Cerebellar cortex (tissue), 1 donor: Measurements from ENCODE around the gene IPO9.
"Not testable (repeated sequence)": the region's sequence is repeated elsewhere in the genome, so short reads cannot be mapped to it uniquely, and the experiment has no call there.

Experiments
- DNase-seq: peaks from one replicate; pipeline ENCODE4 v3.0.0-alpha.2; 2015; ENCODE audit warnings: low spot score

The IPO9 gene

GRCh38 chr1:201888282-201889089 is 59.5 kb downstream of the IPO9 start, which contains the start of gene SHISA4:
Gene SHISA4, plus strand, starts transcription at chr1:201888898. Its CDS starts 97 bp downstream, at chr1:201888995.
- DNase-seq: peak; percentile 88

GRCh38 chr1:201889090-201889968 is 60.4 kb downstream of the IPO9 start:
- DNase-seq: peak; percentile 57

DNA sequence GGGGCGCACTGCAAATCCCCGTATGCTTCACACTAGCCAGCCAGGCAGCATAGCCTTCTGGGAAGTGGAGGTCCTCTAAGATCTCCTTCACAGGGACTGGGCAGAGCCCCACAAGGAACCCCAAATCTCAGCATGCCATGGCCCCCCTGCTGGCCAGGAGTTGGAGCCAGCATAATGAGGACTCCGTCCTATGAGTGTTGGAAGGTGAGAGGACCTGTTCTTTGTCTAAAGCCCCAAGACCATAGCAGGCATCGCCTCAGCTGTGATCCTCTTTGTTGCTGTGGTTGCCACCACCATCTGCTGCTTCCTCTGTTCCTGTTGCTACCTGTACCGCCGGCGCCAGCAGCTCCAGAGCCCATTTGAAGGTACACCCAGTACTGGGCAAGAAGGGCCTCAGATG is 61.3 kb downstream of the IPO9 start:
- peak; percentile 82 for DNase-seq

- DNase-seq: no peak
Observed at GRCh38 chr1:201890806-201891450, 62.0 kb downstream of the IPO9 start.

DNA sequence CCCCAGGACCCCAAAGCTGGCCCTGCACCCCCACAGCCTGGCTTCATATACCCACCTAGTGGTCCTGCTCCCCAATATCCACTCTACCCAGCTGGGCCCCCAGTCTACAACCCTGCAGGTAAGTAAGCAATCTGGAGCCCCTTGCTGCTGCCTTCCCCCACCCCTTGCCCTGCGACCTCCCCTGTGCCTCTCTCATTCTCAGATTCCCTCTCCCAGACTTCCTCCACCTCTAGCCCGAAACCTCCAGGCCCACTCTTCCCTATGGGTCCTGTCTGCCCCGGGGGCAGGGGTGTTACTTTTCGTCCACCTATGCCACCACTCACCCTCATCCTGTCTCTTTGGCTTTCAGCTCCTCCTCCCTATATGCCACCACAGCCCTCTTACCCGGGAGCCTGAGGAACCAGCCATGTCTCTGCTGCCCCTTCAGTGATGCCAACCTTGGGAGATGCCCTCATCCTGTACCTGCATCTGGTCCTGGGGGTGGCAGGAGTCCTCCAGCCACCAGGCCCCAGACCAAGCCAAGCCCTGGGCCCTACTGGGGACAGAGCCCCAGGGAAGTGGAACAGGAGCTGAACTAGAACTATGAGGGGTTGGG is 62.6 kb downstream of the IPO9 start:
- no peak for DNase-seq

DNA sequence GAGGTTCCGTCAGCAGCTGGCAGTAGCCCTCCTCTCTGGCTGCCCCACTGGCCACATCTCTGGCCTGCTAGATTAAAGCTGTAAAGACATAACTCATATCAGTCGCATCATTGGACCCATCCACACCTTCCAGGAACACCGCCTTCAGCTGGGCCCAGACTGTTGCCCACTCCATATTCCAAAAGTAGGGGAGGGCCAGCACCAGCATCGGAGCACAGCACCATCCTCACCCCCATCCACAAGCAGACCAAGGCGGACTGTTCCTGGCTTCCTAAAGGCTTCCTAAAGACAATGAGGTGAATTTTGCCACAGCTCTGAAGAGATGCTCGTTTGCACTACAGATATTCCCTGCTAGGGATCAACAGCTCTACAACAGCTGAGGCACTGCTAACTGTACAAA is 63.3 kb downstream of the IPO9 start:
- DNase-seq: no peak

DNA sequence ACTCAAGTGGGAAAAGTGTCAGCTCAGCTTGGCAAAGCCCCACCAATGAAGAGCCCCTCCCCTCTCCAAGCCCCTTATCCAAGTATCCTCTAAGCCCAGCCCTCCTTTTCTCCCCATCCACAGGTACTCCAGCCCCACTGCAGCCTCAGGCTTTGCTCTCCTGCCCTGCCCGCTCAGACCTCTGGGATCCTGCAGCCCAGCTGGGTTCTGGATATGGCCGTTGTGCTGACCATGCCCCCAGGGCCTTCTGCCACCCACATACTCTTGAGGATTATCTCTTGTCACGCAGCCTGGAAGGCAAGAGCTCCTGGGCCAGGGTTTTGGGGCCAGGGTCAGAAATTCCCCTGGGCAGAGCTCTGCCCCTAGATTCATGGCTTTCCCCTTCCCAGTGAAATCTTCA is 64.5 kb downstream of the IPO9 start:
- no peak for DNase-seq

DNA sequence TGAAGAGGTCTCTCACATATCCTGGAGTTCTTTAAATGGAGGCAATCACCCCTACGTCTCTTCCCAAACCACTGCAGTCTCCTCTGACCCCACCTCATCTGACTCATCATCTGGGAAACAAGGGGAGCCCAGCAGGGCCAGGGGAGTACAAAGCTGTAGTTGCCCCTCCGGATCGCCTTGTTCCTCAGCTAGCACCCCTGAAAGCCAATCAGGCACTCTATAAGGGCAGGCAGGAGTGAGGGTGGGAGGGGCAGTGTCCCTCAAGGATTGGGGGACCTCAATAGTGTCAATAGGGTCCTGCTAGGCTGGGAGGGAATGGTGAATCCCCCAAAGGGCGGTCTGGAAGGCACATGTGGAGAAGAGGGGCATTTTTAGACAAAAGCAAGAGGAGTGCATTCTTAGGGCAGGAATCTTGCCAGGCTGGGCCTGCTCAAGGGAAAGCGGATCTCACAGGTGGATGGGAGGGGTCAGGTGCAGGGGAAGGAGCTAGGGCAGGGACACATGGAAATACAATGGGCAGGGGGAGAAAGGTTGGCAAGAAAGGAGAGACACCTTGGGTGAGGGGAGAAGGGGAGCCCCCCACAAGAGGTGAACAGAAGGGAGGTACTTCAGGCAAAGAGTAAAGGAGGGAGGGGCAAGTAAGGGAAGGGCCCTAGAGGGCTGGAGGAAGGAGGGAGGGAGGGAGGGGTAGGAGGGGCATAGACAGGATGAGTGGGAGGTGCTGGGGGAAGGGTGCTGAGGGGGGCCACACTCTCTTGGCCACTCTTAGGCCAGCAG is 65.6 kb downstream of the IPO9 start:
- no peak for DNase-seq

DNA sequence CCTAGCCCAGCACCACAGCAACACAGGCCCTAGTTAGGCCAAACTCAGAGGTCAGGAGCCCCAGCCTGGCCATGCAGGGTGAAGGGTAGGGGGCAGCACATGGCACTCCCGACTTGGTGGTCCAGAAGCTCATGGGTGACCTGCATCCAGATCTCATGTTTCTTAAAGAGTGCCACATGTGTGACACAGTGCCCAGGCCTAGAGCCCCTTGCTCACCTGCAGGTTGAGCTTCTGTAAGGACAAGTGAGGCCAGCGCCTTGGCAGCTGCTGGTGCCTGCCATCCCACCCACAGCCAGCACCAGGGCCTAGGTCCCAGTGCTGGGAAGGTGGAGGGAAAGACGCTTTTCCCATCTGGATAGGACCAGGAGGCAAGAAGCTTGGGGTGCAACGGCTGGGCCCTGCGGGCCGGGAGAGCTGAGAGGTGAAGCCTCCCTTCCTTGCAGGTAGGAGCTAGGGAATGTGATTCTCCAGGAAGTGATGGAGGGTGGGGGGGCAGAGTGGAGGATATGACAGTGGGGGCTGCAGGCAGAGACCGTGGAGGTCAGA is 66.2 kb downstream of the IPO9 start:
- DNase-seq: no peak

- peak; percentile 82 for DNase-seq
Observed at GRCh38 chr1:201895913-201896807, 67.2 kb downstream of the IPO9 start.

- no peak for DNase-seq
Observed at GRCh38 chr1:201896951-201897391, 68.0 kb downstream of the IPO9 start.

DNA sequence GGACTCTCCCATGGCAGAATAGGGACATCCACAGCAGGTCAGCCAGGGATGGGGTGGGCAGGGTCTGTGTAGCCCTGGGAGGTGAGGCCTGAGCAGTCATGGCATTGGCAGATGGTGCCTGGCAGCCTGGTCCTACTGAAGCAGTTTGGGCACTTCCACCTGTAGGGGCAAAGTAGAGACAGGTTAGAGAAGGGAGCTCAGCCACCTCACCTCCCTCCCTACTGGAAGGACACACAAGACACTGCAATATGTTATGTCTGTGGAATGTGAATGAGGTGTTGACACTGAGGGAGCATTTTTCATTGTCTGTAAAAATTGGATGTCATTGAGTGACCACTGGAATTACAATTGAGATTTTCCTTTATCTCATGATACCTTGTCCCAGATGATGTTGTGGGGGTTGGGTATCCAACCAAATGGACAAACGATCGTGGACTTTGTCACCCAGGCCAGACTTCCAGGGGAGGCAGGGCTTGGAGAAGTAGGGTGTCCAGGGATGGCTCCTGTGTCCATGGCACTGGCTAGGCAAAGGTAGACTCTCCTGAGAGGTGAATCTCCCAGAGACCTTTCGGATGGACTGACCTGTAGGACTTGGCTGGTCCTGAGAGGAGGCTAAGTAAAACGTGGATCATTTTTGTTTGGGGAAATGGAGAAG is 69.4 kb downstream of the IPO9 start:
- no peak for DNase-seq

GRCh38 chr1:201898992-201899391 is 70.0 kb downstream of the IPO9 start:
- DNase-seq: no peak

- no peak for DNase-seq
Observed at GRCh38 chr1:201899683-201900429, 70.9 kb downstream of the IPO9 start.

- DNase-seq: no peak
Observed at GRCh38 chr1:201900476-201900875, 71.5 kb downstream of the IPO9 start.

GRCh38 chr1:201901036-201901435 is 72.1 kb downstream of the IPO9 start:
- DNase-seq: not testable (repeated sequence)

GRCh38 chr1:201902198-201902597 is 73.2 kb downstream of the IPO9 start:
- no peak for DNase-seq

GRCh38 chr1:201903135-201903534 is 74.2 kb downstream of the IPO9 start:
- DNase-seq: no peak

GRCh38 chr1:201904579-201904978 is 75.6 kb downstream of the IPO9 start:
- no peak for DNase-seq
